T-helper 2 cell treated with Interferon-gamma antibody and Interleukin-4, amounts not matched to agents 5 μg/mL and 100 μg/mL, for 36 hours (primary cell): Measurements from ENCODE around the gene SERBP1.

Source experiments
- DNase-seq: peaks from one replicate; pipeline ENCODE4 v3.0.0; 2021; ENCODE audit warnings: low spot score
- H3K27ac Mint-ChIP-seq: one replicate; pipeline ENCODE4 v1.8.0; 2021; ENCODE audit warnings: mild to moderate bottlenecking, mixed read lengths
- H3K27me3 Mint-ChIP-seq: one replicate; pipeline ENCODE4 v1.8.0; 2021; ENCODE audit warnings: low read depth, mixed read lengths
- H3K36me3 Mint-ChIP-seq: one replicate; pipeline ENCODE4 v1.8.0; 2021; ENCODE audit warnings: low read depth, mixed read lengths
- H3K4me1 Mint-ChIP-seq: one replicate; pipeline ENCODE4 v1.8.0; 2021; ENCODE audit warnings: low read depth, mixed read lengths
- H3K4me3 Mint-ChIP-seq: one replicate; pipeline ENCODE4 v1.8.0; 2022; ENCODE audit warnings: mild to moderate bottlenecking, moderate library complexity, mixed read lengths
- H3K9me3 Mint-ChIP-seq: one replicate; pipeline ENCODE4 v1.8.0; 2021; ENCODE audit warnings: mixed read lengths

SERBP1 gene

GRCh38 chr1:67430358-67431155, at the start of gene SERBP1:
SERBP1 (minus strand) TSS chr1:67430402; CDS start chr1:67430300, 102 bp downstream.
- Mint-ChIP-seq H3K4me1 (peaks cover 50% of the 10 kb centered on the region), H3K9me3 (no peaks in the 10 kb centered on the region), H3K4me3 (peak within 1 kb of the TSS; percentile 92), H3K27ac (peak within 1 kb of the TSS; percentile 97), H3K27me3 (no peaks in the 10 kb centered on the region), H3K36me3 (peaks cover 39% of the 10 kb centered on the region)
- peak; percentile 97 for DNase-seq

GRCh38 chr1:67479146-67479891, 49.1 kb upstream of the SERBP1 start:
- no peaks in the 10 kb centered on the region for H3K27me3 Mint-ChIP-seq
- H3K27ac Mint-ChIP-seq, result no peak overlapping the region
- DNase-seq, result peak; percentile 6
- no peak overlapping the region for H3K4me3 Mint-ChIP-seq
- H3K9me3 Mint-ChIP-seq, result no peaks in the 10 kb centered on the region
- H3K4me1 Mint-ChIP-seq, result peaks cover 3% of the 10 kb centered on the region
- no peaks in the 10 kb centered on the region for H3K36me3 Mint-ChIP-seq

GRCh38 chr1:67476906-67477305, 46.7 kb upstream of the SERBP1 start:
- no peak for DNase-seq
- H3K27me3 Mint-ChIP-seq, result no peaks in the 10 kb centered on the region
- peaks cover 2% of the 10 kb centered on the region for H3K4me1 Mint-ChIP-seq
- H3K9me3 Mint-ChIP-seq, result no peaks in the 10 kb centered on the region
- no peak overlapping the region for H3K27ac Mint-ChIP-seq
- H3K36me3 Mint-ChIP-seq, result no peaks in the 10 kb centered on the region
- no peak overlapping the region for H3K4me3 Mint-ChIP-seq

DNA sequence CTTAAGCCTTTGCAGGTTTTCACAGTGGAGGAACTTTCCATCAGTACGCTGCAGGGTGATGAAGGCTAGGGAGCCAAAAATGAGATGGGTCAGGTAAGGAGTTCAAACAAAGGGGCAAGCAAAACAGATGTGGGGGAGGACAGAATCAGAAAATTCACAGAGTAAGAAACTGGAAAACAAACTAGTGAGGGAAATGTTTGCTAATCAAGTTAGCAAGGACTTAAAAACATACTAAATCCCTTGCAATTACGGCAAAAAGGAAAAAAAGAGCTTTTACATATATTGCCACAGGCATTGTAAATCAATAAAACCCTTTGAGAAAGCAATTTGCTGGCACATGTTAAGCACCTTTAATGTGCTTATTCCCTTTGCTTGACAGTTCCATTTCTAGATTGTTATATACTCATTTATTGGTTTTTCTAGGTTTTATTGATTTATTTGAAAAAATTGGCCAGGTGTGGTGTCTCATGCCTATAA, 45.8 kb upstream of the SERBP1 start:
- Mint-ChIP-seq H3K27me3 (peaks cover 3% of the 10 kb centered on the region), H3K36me3 (no peaks in the 10 kb centered on the region), H3K4me3 (no peak overlapping the region), H3K4me1 (peaks cover 2% of the 10 kb centered on the region), H3K9me3 (no peaks in the 10 kb centered on the region), H3K27ac (no peak overlapping the region)
- no peak for DNase-seq

- DNase-seq, result no peak
- Mint-ChIP-seq H3K27ac (no peak overlapping the region), H3K4me1 (no peaks in the 10 kb centered on the region), H3K4me3 (no peak overlapping the region), H3K27me3 (peaks cover 3% of the 10 kb centered on the region), H3K36me3 (no peaks in the 10 kb centered on the region), H3K9me3 (no peaks in the 10 kb centered on the region)
Observed at GRCh38 chr1:67472056-67472455, 41.9 kb upstream of the SERBP1 start.

DNA sequence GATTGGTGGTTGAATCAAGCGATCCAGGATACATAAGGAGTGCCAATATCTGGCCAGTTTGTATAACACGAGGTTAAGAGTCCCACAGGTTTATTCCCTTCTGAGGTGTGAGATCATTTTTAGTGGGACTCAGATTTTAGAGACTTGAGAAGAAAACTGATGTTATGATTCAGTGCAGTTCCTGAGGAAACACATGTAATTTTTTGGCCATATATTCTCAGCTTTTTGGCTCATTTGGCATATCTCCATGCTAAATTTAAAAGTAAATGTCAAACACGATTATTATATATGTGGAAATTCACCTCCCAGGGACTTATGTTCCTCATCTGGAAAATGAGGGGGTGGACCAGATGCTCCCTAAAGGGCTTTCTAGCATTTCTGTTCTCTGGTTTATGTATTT, 39.2 kb upstream of the SERBP1 start:
- Mint-ChIP-seq H3K9me3 (no peaks in the 10 kb centered on the region), H3K4me3 (no peak overlapping the region), H3K4me1 (no peaks in the 10 kb centered on the region), H3K36me3 (no peaks in the 10 kb centered on the region), H3K27ac (no peak overlapping the region), H3K27me3 (peaks cover 3% of the 10 kb centered on the region)
- DNase-seq, result no peak

DNA sequence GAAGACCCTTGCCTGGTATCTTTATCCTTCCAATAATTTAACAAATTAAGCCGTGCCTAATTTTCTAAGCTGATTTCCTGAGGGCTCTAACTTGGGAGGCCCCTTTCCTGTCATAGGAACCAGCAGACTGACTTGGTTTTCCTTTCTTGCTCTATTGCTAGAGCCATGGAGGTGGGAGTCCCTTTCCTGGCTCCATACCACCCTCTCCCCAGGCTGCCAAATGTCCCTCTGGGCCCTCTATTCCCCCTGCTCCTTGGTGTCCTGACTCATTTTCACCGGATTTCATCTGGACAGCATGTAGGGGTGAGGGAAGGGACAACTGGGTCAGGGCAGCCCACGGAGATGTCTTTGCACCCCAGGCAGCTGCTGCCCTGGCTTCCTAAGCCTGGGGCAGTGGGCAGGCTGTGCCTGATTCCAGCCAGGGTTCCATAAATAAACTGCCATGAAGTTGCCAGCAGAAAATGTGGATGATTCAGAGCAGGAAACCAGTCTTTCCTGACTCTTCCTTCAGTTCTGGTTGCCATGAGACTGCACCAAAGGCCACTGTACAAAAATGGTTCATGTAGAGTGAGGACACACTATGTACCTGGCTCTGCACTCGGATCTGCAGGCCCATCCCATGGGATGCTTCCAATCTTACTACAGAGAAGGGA, 38.0 kb upstream of the SERBP1 start:
- H3K4me1 Mint-ChIP-seq, result no peaks in the 10 kb centered on the region
- no peak overlapping the region for H3K27ac Mint-ChIP-seq
- no peak for DNase-seq
- H3K36me3 Mint-ChIP-seq, result no peaks in the 10 kb centered on the region
- no peaks in the 10 kb centered on the region for H3K9me3 Mint-ChIP-seq
- peaks cover 6% of the 10 kb centered on the region for H3K27me3 Mint-ChIP-seq
- no peak overlapping the region for H3K4me3 Mint-ChIP-seq

GRCh38 chr1:67465375-67465774, 35.2 kb upstream of the SERBP1 start:
- no peak overlapping the region for H3K27ac Mint-ChIP-seq
- DNase-seq, result no peak
- H3K4me1 Mint-ChIP-seq, result no peaks in the 10 kb centered on the region
- H3K27me3 Mint-ChIP-seq, result peaks cover 3% of the 10 kb centered on the region
- H3K9me3 Mint-ChIP-seq, result no peaks in the 10 kb centered on the region
- H3K36me3 Mint-ChIP-seq, result no peaks in the 10 kb centered on the region
- H3K4me3 Mint-ChIP-seq, result no peak overlapping the region

DNA sequence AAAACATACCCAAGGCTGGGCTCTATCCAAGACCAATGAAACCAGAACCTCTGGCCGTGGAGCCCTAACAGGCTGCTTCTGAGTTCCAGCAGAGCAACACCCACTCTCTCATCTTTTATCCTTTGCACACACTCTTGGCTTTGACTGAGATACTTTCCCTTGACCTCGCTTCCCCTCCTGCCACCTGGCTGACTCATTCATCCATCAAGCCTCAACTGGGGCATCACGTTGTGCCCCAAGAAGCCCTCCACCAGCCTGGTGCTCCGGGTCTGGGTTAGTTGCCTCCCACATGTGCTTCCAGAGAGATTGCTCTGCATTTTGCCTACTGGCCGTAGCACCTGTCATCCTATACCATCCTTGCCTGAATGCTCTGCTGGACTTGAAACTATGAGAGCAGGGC, 34.5 kb upstream of the SERBP1 start:
- no peaks in the 10 kb centered on the region for H3K36me3 Mint-ChIP-seq
- H3K4me1 Mint-ChIP-seq, result no peaks in the 10 kb centered on the region
- H3K9me3 Mint-ChIP-seq, result no peaks in the 10 kb centered on the region

GRCh38 chr1:67464058-67464457, 33.9 kb upstream of the SERBP1 start:
- Mint-ChIP-seq H3K4me3 (no peak overlapping the region), H3K9me3 (no peaks in the 10 kb centered on the region), H3K27me3 (peaks cover 3% of the 10 kb centered on the region), H3K4me1 (no peaks in the 10 kb centered on the region), H3K27ac (no peak overlapping the region), H3K36me3 (no peaks in the 10 kb centered on the region)
- no peak for DNase-seq

More for the DNA sequence above, 34.5 kb upstream of the SERBP1 start:
- Mint-ChIP-seq H3K27ac (no peak overlapping the region), H3K27me3 (peaks cover 3% of the 10 kb centered on the region), H3K4me3 (no peak overlapping the region)
- DNase-seq, result no peak

GRCh38 chr1:67463298-67463955, 33.2 kb upstream of the SERBP1 start:
- Mint-ChIP-seq H3K27me3 (peaks cover 3% of the 10 kb centered on the region), H3K4me1 (no peaks in the 10 kb centered on the region), H3K27ac (no peak overlapping the region), H3K36me3 (no peaks in the 10 kb centered on the region), H3K4me3 (no peak overlapping the region), H3K9me3 (no peaks in the 10 kb centered on the region)
- no peak for DNase-seq

GRCh38 chr1:67460676-67461500, 30.7 kb upstream of the SERBP1 start:
- DNase-seq, result no peak
- no peak overlapping the region for H3K4me3 Mint-ChIP-seq
- H3K27me3 Mint-ChIP-seq, result peaks cover 3% of the 10 kb centered on the region
- H3K9me3 Mint-ChIP-seq, result no peaks in the 10 kb centered on the region
- no peaks in the 10 kb centered on the region for H3K4me1 Mint-ChIP-seq
- no peaks in the 10 kb centered on the region for H3K36me3 Mint-ChIP-seq
- no peak overlapping the region for H3K27ac Mint-ChIP-seq

- H3K4me3 Mint-ChIP-seq, result no peak overlapping the region
- DNase-seq, result no peak
- H3K4me1 Mint-ChIP-seq, result no peaks in the 10 kb centered on the region
- H3K27me3 Mint-ChIP-seq, result peaks cover 3% of the 10 kb centered on the region
- no peaks in the 10 kb centered on the region for H3K9me3 Mint-ChIP-seq
- H3K36me3 Mint-ChIP-seq, result no peaks in the 10 kb centered on the region
- H3K27ac Mint-ChIP-seq, result no peak overlapping the region
Observed at GRCh38 chr1:67459068-67459467, 28.9 kb upstream of the SERBP1 start.
